Heart left ventricle (tissue), 16 donors: Measurements from ENCODE around the gene RFX5. TPM values are rescaled to one million over a fixed set of nuclear protein-coding genes. Genes with fewer than 3 reads are reported as not detected.
A peak's percentile ranks its signal among the peaks of the same experiment; 100 is the strongest.

ENCODE experiments used
- ATAC-seq, 4 donors: fragments of 200-7000 bp; cut with Tn5 transposase; one replicate each; pipeline ENCODE4 v1.9.1; 2020 to 2022; ENCODE audit warnings: moderate library complexity in 4 of 4, mild to moderate bottlenecking in 3 of 4, moderate number of reproducible peaks in 1 of 4
- DNase-seq, 5 donors: peaks; one replicate each; pipeline ENCODE4 v3.0.0-alpha.2; 2020
- H3K27ac ChIP-seq, 12 donors: fragments of 200-600 bp; sonication (generic) in 4 of 12; one replicate each; pipeline versions ENCODE4 v1.5.0 to v1.8.0; 2016 to 2022; ENCODE audit warnings: mild to moderate bottlenecking in 2 of 12
- H3K27me3 ChIP-seq, 9 donors: fragments of 200-600 bp; sonication (generic) in 2 of 9; one replicate each; pipeline versions ENCODE4 v1.5.1 to v1.8.0; 2016 to 2022; ENCODE audit warnings: mild to moderate bottlenecking in 3 of 9
- H3K36me3 ChIP-seq, 9 donors: fragments of 200-600 bp; sonication (generic) in 2 of 9; one replicate each; pipeline versions ENCODE4 v1.5.0 to v1.8.0; 2018 to 2022; ENCODE audit warnings: mild to moderate bottlenecking in 2 of 9
- H3K4me1 ChIP-seq, 12 donors: fragments of 200-600 bp; sonication (generic) in 4 of 12; one replicate each; pipeline versions ENCODE4 v1.5.0 to v1.8.0; 2016 to 2022; ENCODE audit warnings: mild to moderate bottlenecking in 3 of 12
- H3K4me3 ChIP-seq, 12 donors: fragments of 200-600 bp; sonication (generic) in 4 of 12; one replicate each; pipeline versions ENCODE4 v1.5.0 to v1.8.0; 2017 to 2022; ENCODE audit warnings: mild to moderate bottlenecking in 9 of 12, moderate library complexity in 4 of 12
- H3K9me3 ChIP-seq, 12 donors: fragments of 200-600 bp; sonication (generic) in 4 of 12; one replicate each; pipeline versions ENCODE4 v1.5.0 to v1.8.0; 2016 to 2022; ENCODE audit warnings: mild to moderate bottlenecking in 1 of 12
- CTCF ChIP-seq, 12 donors: fragments of 200-600 bp; sonication (generic) in 4 of 12; IDR thresholded peaks; one replicate each; pipeline versions ENCODE4 v1.5.0 to v1.8.0; 2018 to 2022; ENCODE audit warnings: antibody characterized with exemption in 12 of 12, mild to moderate bottlenecking in 5 of 12
- POLR2A ChIP-seq, 2 donors: fragments of 450-650 bp; IDR thresholded peaks; one replicate each; pipeline ENCODE4 v1.6.1; 2017; ENCODE audit warnings: antibody characterized with exemption in 2 of 2, mild to moderate bottlenecking in 2 of 2, moderate library complexity in 2 of 2
- WGBS, 4 donors: extraction: QIAGEN DNeasy Blood & Tissue Kit in 2 of 4; methylation state at CpG; one replicate each; pipeline versions ENCODE4 v1.1.5 to v1.1.7; 2013 to 2018; 5-methylcytosine and 5-hydroxymethylcytosine counted together
- intact Hi-C, 10 donors: fragments of 100-400 bp; cut with DNase I; formaldehyde crosslinking; loops; one replicate each; pipeline versions ENCODE4 v1.11.1 to v1.14.2; 2022
- polyA plus RNA-seq, 2 donors: library from polyadenylated mRNA; stranded (reverse); fragments of 200-250 nt; gene quantifications; one replicate each; pipeline ENCODE4 v1.2.3, GENCODE V29; 2013
- total RNA-seq, 9 donors: library from RNA; depleted of rRNA in 2 of 9; stranded (reverse); fragments of >200 nt in 2 of 9; fragmentation: NEBNext Ultra II Directional in 3 of 9; extraction: Animal tissue kit (Norgen Biotek cat#: 25700) in 3 of 9; gene quantifications; one replicate each; pipeline versions ENCODE4 v1.1.0 to v1.2.4, GENCODE V29; 2016 to 2023
- donor health status: ischemic (EF 13 %, LVEDD 7.1; RV severe dilation, severe dysfunction).
- donor health status: healthy with polysubstance abuse.
- donor health status: DM: no; HTN: yes; CAD: no.
- donor health status: DM: no; HTN: no; CAD: no.
- donor health status: ischemic (EF 25% LVEDD 6.9; RV normal size, moderate dysfunction).
- donor health status: ischemic (EF 25% LVEDD 5.7; RV mildly dilated, moderate dysfunction).
- donor health status: healthy.
- donor health status: DM: yes; HTN: yes; CAD: no.
- donor health status: ischemic (EF 35%, LVEDD 5.7; RV mildly dilated, moderate dysfunction).
- donor health status: nonischemic (EF 11% LVEDD 7.7; RV severe dilation, severe dysfunction).
- donor health status: DM: yes; HTN: yes; CAD: no.
- donor health status: PGD.
- donor health status: ischemic (EF 29% LVEDD 5.4; RV normal size, mild dysfunction).
- donor health status: nonischemic (EF 23%, LVEDD 6.1; RV moderate dilation, normal function).

The RFX5 gene
- total and polyA plus RNA-seq, 11 donors = 10.8 to 49.3 (median 21.3) TPM

DNA sequence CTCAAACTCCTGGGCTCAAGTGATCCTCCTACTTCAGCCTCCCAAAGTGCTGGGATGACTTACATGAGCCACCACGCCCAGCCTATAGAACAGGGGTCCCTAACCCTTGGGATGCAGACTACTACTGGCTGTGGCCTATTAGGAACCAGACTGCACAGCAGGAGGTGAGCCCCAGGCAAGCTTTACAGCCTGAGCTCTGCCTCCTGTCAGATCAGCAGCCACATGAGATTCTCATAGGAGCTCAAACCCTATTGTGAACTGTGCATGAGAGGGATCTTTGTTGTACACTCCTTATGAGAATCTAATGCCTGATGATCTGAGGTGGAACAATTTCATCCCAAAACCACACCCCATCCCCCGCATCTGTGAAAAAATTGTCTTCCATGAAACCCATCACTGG, 39.0 kb upstream of the RFX5 start:
- Histone ChIP-seq H3K4me3 (no peak overlapping the region), H3K4me1 (no peaks in the 10 kb centered on the region), H3K27me3 (no peaks in the 10 kb centered on the region), H3K27ac (no peak overlapping the region), H3K9me3 (no peaks in the 10 kb centered on the region), H3K36me3 (no peaks in the 10 kb centered on the region)
- intact Hi-C loops = no loop called here
- ATAC-seq (no peak), DNase-seq (no peak)
- 77 to 92% (median 84%) methylated on average over 2 of the region's 2 CpGs for WGBS, 4 donors
- TF ChIP-seq POLR2A (IDR thresholded peaks at IDR 0.05) = no peak
- TF ChIP-seq CTCF (IDR thresholded peaks at IDR 0.05) = no peak

- DNase-seq (no peak), ATAC-seq (no peak)
- H3K27ac ChIP-seq = no peak overlapping the region
- no peaks in the 10 kb centered on the region for H3K36me3 ChIP-seq
- no peaks in the 10 kb centered on the region for H3K9me3 ChIP-seq
- H3K27me3 ChIP-seq = no peaks in the 10 kb centered on the region
- no peak for TF ChIP-seq POLR2A (IDR thresholded peaks at IDR 0.05)
- no peak for TF ChIP-seq CTCF (IDR thresholded peaks at IDR 0.05)
- H3K4me3 ChIP-seq = no peak overlapping the region
- intact Hi-C loops = no loop called here
- H3K4me1 ChIP-seq = no peaks in the 10 kb centered on the region
- 70 to 76% (median 75%) methylated on average over 3 of the region's 3 CpGs for WGBS, 4 donors
Observed at GRCh38 chr1:151384584-151384983, 37.5 kb upstream of the RFX5 start.

DNA sequence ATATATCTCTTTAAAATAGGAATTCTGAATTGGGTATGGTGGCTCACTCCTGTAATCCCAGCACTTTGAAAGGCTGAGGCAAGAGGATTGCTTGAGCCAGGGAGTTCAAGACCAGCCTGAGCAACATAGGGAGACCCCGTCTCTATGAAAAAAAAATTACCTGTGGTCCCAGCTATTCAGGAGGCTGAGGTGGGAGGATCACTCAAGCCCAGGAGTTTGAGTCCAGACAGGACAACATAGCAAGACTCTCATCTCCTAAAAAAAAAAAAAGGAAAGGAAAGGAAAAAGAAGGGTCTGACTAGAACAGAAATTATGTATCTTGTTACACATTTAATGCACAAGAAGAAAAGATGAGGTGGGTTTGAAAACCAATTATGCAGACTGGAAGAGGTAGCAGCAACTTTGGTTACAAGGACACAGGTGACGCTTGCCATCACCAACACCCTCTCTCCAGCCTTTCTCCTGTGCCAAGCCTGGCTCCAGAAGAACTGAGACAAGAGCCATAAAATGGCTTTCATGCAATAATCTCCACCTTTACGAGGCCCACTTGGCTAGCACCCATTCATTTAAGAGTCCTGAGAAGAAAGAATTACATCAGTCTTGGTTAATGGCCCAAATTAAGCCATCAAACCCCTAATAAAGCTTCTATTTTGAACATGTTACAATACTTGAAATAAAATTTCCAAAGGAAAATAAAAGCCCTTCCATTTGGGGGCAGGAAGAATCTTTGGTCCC, 30.3 kb upstream of the RFX5 start:
- H3K4me1 ChIP-seq = peaks cover 0 to 9% (median 5%) of the 10 kb centered on the region in 12 donors
- no peak overlapping the region for H3K27ac ChIP-seq
- TF ChIP-seq CTCF (IDR thresholded peaks at IDR 0.05) (no peak), POLR2A (IDR thresholded peaks at IDR 0.05) (no peak)
- no peaks in the 10 kb centered on the region for H3K9me3 ChIP-seq
- H3K4me3 ChIP-seq = no peak overlapping the region
- no peaks in the 10 kb centered on the region for H3K36me3 ChIP-seq
- 71 to 78% (median 75%) methylated on average over 3 of the region's 3 CpGs for WGBS, 4 donors
- ATAC-seq = no peak
- intact Hi-C loops = no loop called here
- DNase-seq = no peak
- no peaks in the 10 kb centered on the region for H3K27me3 ChIP-seq

GRCh38 chr1:151373196-151373595, 26.1 kb upstream of the RFX5 start:
- Histone ChIP-seq H3K27ac (peak overlapping the region in 2 of 12 donors; percentile 84 to 89), H3K4me3 (peak overlapping the region in 1 of 12 donors; percentile 62), H3K36me3 (peaks cover 0 to 4% (median 0%) of the 10 kb centered on the region in 9 donors), H3K4me1 (peaks cover 4 to 50% (median 41%) of the 10 kb centered on the region in 12 donors), H3K9me3 (no peaks in the 10 kb centered on the region), H3K27me3 (no peaks in the 10 kb centered on the region)
- no peak for ATAC-seq
- intact Hi-C loops = loop anchor here in 1 of 10 donors (2.0 kb wide), 1 partner anchor 26 kb away; the partner anchor contains the start of gene PSMB4
- DNase-seq = no peak
- WGBS, 4 donors = 92 to 98% (median 94%) methylated on average over 12 to 14 of the region's 14 CpGs
- TF ChIP-seq CTCF (IDR thresholded peaks at IDR 0.05) (no peak), POLR2A (IDR thresholded peaks at IDR 0.05) (no peak)
